ENCODE data around the gene GOLGA2.

The GOLGA2 gene

DNA sequence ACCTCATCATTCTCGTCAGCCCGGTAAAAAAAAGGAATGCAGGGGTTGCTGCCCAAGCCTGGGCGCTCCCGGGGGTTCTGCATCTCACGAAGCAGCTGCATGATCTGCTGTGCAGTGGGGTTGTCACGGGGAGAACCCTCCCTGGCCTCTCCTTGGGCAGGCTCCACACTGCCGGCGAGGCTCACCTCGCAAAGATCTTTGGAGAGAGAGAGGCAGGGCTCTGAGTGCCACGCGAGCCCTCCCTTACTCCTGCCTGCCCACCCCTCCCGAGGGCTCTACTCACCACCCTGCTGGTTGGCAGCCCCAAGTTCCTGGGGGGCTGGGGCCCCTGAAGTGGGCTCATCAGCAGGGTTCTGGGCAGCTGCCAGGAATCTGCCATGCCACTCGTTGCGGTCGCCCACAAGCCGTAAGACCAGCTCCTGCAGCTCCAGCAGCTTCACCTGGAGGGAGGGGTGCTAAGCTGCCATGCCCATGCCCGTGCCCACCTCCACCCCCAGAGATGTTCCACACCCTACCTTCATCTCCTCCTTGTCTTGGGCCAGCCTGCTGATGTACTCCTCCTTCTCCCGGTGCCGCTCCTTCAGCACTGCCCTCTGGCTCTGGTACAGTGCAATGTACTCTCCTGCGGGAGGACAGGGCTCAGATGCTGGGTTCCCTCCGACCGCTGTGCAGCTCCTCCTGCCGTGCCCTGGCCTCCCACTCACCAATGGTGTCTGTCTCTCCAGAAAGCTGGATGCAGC lies 18.6 kb downstream of the GOLGA2 start:
- DNase-seq (ENCODE audit: low read depth) = no peak

DNA sequence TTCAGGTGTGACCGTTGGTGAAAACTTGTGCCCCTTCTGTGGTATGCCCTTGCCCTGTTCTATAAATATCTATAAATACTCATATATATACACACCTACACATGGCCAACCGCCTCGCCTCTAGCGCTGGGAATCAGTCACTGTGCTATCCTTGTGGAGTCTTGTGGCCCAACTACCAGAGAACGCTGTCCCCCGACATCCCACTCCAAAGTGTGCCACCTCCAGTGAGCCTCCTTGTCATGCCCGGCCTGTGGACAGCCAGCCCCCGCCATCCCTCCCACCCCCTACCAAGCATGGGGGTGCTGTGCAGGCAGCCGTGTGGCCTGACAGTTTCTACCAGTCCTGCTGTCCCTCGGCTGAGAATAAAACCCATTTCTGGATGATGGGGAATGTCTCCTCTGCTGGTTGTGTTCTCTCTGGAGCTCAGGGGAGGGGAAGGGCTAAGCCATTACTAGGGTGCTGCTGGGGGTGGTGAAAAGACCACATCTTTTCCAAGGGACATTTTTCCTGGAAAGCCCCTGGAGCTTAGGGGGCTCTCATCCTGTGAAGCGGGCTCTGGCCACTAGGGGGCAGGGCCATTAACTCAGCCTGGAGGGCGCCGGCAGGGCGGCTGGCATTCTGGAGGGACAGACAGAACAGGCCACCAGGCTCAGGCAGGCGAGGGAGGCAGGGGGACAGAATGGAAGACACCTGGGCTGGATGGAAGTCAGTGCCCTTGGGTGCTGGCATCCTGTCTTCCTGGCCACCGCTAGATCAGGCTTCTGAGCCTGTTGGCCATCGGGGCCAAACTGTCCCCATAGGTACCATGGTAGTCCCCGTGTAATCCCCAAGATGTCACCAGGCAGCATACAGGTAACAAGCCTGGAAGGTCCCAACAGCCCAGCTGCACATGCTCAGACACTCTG lies 20.7 kb downstream of the GOLGA2 start:
- no peak for DNase-seq (ENCODE audit: low read depth)

DNA sequence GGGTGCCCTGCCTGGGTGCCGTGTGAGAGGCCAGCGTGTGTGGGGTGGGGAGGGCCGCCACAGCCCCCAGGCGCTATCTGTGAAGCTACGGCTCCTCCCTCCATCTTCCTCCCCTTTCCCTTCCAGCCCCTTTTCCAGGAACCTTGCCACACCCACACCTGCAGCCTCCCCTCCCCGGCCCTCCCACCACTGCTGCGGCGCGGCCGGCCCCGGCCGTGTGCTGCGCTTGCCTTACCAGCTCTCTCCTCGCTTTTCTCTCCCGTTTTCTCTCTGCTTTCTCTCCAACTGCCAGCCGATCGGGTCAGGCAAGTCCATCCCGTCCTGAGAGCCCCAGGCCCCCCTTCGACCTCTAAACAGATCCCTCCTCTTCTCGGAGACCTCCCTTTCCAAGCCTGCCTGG lies 21.4 kb downstream of the GOLGA2 start:
- no peak for DNase-seq (ENCODE audit: low read depth)

DNA sequence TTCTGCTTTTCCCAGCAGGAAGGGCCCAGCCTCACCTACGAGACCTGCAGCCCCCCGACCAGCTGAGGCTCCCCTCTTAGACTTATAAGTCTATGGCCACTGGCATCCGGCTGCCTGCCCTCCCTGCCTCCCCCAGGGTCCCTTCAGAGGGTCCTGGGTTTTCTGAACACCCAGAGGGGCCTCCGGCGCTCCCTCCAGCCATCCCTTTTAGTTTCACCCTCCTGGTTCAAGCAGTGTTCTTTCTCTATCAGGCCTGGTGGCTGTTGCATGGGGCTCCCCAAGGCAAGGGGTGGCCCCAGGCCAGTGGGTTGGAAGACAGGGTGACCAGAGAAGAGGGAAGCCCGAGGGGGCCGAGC lies 21.8 kb downstream of the GOLGA2 start:
- DNase-seq (ENCODE audit: low read depth) = no peak

DNA sequence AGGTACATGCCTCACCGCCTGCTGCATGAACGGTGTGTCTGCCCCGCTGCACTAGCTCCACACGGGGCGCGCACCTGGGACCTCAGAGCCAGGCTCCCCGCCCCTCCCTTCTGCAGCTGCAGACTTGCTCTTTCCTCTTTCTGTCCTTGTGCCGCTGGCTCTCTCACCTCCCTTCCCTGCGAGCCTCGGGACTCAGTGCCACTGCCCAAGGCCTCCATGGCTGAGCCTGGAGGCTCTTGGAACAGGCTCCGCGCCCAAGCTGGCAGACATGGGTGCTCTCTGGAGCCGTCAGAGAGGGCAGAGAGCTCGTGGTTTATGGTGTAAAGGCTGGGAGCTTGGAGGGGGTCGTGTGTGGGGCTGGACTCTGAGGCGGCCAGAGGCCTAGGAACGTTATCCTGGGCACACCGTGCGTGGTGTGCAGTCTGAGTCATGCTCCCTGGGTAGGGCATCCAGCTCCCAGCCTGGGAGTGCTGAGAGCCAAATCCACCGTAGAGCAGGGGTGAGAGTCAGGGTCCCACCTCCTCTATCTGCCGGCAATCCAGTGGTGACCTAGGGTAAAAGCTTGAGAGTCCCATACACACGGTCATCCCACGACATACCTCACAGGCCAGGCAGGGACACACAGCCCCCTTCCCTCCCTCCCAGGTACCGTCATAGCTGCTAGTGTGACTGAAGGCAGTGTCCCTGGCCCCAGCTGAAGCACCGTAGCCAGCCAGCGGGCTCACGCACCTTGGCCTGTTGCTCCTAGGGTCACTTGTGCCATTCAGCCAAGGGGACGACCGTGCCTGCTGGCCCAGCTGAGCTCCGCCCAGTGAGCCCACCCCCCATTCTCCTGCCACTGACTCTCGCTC lies 22.4 kb downstream of the GOLGA2 start:
- no peak for DNase-seq (ENCODE audit: low read depth)

DNA sequence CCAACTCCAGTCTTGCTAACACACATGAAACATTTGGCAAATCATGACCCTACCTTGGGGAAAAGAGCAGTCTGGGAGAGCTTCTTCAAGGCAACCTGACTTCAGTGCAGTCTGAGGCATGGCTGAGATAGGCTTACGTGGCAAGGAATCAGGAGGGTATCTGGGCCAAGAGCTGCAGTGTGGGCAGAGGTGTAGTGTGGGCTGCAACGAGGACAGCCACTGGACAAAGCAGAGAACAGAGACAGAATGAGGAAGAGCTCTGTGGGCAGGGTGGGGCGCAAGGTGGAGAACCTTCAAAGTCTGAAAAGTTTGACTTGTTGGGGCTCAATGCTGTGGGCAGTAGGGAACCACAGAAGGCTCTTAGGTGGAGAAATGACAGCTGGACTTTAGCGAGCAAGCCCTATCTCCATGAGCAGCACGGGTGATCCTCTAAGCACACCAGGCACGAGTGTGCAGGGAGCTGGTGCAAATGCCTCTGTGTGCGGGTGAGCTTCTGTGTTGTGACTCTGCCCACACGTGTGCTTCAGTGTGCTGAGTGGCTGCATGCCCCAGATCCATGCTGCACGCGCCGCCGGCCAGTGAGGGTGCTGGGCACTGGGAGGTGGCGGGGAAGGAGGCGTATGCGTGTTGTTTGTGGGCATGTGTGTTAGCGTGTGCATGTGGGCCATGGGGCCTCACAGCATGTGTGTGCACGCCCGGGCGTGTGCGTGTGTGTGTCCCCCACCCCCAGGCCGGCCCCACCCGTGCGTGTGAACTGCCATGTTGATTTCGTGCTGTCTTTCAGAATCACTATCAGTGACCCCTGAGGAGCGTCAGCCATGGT lies 23.3 kb downstream of the GOLGA2 start:
- no peak for DNase-seq (ENCODE audit: low read depth)

DNA sequence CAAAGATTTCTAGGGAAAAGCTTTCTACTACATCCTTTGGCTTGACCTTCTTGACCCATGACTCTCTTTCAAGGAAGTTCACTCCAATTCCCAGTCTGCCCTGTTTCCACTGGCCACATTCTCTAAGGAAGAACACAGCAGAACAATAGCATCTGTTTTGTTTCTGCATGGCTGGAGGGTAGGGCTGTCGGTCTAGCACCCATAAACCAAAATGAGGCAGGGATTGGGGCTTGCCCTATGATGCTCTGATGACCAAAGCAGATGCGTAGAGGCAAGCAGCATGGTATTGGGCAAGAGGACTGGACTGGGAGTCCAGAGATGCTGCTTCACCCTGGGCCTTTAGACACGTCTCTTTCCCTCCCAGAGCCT lies 24.1 kb downstream of the GOLGA2 start:
- no peak for DNase-seq (ENCODE audit: low read depth)

DNA sequence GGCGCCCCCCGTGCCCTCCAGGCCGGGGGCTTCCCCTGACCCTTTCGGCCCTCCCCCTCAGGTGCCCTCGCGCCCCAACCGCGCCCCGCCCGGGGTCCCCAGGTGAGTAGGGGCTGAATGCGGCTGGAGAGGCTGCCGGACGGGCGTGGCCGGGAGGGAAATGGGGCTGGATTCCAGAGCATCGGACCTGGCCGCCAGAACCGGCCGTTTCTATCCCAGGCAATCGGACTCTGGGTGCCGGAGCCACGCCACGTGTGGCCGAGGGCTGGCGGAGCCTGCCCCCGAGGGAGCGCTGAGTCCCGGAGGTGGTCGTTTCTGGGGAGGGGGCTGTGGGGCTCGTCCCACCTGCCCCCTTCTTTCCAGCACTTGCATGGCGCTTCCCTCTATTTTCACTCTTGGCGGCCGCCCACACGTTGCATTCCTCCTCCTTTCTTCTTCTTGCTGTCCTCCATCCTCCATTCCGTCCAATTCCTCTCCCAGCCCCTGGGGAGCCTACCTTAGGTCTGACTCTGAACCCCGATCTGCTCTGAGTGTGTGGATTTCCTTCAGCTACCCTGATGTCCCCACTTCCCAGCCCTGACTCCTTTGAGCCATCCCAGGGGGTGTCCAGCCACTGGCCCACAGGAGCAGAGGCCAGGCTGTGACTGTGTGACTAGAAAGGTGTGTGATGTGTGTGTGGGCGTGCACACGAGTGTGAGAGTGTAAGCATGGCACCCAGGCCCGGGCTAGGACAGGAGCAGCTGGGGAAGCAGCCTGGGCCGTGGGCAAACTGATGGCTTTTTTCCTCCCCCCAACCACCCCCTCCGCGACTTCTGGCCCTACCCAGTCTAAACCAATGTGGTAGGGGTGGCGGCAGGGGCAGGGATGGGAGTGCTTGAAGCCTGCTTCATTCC lies 24.7 kb downstream of the GOLGA2 start:
- no peak for DNase-seq (ENCODE audit: low read depth)

DNA sequence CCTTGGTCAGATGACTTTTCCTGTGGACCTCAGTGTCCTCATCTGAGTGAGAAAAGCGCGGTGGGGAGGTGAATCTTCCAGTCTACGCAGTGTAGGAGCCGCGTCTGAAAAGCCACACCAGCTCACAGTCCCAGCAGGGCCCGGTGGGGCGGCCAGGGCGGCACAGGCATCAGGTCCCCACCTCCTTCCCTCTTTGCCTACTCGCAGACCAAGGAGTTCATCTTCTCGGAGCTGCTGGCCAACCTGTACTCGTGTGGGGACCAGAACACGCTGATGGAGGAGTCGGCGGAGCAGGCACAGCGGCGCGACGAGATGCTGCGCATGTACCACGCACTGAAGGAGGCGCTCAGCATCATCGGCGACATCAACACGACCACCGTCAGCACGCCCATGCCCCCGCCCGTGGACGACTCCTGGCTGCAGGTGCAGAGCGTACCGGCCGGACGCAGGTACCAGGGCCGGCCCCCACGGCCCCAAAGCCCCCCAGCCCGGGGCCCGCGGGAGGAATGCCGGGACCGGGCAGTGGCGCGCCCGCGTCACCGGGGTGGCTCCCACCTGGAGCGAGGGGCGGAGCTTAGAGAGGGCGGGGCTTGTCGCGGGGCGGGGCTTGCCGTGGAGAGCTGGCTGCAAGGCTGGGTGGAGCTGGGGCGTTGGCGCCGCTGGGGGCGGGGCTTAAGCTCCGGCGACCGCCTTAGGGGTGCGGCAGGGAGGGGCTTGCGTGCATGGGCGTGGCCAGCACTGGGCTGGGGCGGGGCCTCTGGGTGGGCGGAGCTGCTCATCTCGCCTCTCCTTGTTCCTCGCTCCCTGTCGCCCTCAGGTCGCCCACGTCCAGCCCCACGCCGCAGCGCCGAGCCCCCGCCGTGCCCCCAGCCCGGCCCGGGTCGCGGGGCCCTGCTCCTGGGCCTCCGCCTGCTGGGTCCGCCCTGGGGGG lies 25.6 kb downstream of the GOLGA2 start:
- DNase-seq (ENCODE audit: low read depth) = no peak

DNA sequence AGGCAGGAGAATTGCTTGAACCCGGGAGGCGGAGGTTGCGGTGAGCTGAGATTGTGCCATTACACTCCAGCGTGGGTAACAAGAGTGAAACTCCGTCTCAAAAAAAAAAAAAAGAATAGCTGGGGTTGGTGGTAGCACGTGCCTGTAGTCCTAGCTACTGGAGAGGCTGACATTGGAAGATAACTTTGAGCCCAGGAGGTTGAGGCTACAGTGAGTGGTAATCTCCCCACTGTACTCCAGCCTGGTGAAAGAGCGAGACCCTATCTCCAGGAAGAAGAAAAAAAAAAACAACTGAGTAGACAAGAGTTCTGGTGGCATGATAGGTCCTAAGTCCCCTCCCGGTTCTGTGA lies 26.3 kb downstream of the GOLGA2 start:
- no peak for DNase-seq (ENCODE audit: low read depth)

DNA sequence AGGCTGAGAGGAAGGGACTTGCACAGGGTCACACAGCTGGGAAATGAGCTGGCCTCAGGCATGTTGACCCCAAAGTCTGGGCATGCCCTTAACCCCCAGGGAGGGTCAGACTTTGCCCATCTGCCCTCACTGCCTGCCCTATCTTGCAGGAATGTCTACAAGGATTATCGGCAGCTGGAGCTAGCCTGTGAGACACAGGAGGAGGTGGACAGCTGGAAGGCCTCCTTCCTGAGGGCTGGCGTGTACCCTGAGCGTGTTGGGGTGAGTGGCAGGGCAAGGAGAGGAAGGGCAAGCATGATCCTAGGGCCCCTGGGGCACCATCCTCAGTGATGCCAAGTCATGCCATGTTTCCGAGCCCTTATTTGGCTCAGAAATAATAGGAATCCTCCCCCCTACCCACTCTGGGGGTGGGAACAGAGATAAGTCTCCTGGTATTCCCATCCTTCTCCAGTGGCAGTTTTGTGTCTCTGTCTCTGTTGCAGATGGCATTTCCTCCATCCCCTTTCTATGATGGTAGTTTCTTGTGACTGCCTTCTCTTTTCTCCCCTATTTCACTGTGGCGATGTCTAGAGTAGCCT lies 28.5 kb downstream of the GOLGA2 start:
- no peak for DNase-seq (ENCODE audit: low read depth)

DNA sequence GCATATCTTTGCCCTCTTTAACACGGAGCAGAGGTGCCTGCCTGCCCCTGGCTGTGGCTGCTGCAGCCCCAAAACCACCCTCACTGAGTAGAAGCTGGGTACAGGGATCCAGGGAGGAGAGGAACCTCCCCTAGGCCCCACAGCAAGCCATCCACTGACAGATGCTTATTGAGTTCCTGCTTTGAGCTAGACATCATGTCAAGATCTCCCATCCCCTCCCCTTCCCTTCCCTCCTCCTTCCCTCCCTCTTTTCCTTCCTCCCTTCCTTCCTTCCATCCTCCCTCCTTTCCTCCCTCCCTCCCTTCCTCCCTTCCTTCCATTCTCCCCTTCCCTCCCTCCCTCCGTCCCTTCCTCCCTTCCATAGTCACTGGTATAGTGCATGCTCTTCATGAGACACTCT lies 29.3 kb downstream of the GOLGA2 start:
- no peak for DNase-seq (ENCODE audit: low read depth)

DNA sequence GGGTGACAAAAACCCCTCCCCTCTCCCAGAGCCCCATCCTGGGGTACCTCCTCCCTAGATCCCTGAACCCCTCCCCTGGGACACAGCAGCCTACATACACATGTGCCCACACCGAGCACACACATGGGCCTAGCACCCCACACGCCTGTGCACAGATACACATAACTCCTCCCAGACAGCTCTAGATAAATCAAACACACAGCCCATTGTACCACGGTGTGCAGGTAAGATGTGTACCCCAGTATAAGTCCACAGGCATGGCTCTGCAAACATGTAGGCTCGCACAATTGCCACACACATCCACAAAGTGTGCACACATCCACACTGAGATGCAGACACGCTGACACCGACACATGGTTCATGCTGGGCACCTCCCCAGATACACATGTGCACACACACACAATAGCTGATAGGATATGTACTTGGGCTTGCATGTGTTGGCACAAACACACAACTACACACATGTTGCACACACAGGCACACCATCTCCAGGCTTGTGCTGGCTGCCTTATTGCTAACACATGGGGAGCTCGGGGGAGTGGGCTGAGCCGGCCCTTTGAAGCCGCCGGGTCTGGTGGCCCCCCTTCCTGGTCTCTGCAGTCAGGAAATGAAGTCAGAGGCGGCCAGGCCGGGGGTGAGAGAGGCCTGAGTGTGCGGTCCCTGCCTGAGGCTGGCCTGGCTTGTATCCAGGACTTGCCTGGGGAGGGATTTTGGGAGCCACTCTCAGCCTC lies 30.2 kb downstream of the GOLGA2 start:
- no peak for DNase-seq (ENCODE audit: low read depth)

DNA sequence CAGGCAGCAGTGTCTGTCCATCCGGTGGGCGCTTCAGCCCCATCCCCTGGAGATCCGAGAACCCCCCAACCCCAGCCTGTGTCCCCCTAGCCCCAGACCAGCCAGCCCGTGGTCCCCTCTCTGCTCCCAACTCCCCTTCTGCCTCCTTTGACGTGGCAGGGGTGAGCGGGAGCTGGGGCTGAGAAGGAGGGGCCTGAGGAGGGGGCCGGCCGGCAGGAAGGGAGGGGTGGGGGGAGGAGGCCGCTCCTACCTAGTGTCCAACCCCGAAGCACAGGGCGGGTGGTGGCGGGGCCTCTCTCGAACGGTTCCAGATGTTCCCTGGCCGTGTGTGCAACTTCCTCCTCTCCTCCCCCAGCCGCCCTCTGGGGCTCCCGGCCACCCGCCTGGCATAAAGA lies 31.0 kb downstream of the GOLGA2 start:
- peak; percentile 39 for DNase-seq (ENCODE audit: low read depth)

DNA sequence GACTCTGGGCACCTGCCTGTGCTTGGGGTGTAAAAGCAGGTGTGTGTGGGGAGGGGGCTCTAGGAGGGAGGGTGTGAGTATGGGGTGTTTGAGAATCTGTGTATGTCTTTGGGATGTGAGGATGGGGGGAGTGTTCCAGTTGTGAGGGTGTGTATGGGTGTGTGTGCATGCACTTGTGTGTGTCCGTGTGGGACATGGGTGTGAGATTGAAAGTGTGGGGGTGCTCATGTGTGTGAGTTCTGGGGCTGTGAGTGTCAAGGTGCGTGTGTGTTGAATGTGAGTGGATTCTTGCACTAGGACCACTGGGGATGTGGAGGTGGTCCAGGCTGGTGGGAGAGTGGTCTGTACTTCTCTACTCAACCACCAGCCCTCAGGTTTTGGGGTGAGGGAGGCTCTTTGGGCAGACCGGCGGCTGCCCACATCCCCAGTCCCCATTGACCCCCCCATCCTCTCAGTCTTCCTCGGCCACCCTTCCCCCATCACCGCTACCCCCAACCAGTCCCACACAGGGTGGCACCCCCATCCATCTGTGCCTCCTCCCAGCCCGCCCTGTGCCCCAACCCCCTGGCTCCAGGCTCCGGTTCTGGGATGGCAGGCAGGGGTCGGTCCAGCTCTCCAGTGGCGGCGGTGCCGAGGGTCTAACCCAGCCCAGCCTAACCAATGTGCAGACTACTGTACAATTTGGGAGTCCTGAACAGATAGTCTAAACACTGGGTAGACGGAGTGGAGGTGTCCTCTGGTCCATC lies 31.5 kb downstream of the GOLGA2 start:
- DNase-seq (ENCODE audit: low read depth) = no peak

DNA sequence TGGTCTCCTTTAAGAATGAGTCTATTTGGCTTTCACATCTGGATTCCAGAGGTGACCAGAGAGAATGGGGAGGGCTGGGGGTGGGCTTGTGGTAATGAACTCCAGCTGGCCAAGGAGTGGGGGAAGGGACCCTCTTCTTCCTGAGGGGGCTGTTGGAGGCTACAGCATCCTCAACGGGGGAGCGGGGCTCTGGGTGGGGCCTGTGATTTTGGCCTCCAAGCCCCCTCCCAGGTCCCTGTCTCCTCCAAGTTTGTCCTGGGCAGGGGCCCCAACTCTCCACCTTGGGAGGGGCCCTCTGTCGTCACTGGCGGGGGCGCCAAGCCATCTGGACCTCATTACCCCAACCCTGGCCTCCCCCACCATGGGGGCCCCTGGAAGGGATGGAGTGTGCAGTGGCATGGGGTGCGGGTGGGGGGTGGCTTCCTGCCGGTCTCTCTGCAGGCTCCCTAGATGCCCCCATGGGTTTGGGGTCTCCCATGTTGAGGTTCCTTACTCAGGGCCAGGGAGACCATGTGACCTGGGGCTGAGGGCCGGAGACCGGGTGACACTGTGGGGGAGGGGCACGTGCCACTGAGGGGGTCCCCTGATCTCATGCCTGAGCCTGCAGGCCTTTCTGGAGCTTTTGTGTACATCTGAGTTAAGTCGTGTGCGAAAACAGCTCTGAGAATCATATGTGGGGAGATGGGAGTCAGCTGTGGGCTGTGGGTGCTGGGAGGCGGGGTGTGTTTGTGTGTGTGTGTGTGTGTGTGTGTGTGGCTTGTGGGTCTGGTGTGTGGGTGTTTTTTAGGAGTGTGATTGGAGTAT lies 32.4 kb downstream of the GOLGA2 start:
- no peak for DNase-seq (ENCODE audit: low read depth)

DNA sequence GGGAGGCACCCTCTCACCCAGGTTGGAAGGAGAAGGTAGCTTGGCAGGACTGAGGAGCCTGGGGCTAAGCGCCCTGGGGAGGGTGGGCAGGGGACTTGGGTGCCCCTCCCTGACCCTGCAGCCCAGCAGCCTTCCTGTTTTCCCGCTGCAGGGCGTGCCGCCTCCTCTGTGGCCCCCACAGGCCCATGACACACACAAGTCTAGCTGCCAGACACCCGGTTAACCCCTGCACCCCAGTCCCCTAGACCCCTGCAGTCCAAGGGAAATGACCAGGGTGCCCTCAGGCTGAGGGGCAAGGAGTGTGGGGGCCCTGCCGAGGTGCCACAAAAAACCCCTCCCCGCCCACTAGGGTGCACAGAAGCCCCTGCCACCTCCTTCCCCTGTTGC lies 33.0 kb downstream of the GOLGA2 start:
- DNase-seq (ENCODE audit: low read depth) = no peak

Data from GM04503 (cell line).